HG03139 (cell line): ENCODE data around the gene CDC25A.
A peak's percentile ranks its signal among the peaks of the same experiment; 100 is the strongest.
"Not testable (repeated sequence)": the region's sequence is repeated elsewhere in the genome, so short reads cannot be mapped to it uniquely, and the experiment has no call there.

ENCODE experiments used
- ATAC-seq: cut with Tn5 transposase; IDR thresholded peaks from one replicate; pipeline ENCODE4 v1.9.1; 2021; ENCODE audit not compliant: unreplicated experiment

Gene CDC25A

DNA sequence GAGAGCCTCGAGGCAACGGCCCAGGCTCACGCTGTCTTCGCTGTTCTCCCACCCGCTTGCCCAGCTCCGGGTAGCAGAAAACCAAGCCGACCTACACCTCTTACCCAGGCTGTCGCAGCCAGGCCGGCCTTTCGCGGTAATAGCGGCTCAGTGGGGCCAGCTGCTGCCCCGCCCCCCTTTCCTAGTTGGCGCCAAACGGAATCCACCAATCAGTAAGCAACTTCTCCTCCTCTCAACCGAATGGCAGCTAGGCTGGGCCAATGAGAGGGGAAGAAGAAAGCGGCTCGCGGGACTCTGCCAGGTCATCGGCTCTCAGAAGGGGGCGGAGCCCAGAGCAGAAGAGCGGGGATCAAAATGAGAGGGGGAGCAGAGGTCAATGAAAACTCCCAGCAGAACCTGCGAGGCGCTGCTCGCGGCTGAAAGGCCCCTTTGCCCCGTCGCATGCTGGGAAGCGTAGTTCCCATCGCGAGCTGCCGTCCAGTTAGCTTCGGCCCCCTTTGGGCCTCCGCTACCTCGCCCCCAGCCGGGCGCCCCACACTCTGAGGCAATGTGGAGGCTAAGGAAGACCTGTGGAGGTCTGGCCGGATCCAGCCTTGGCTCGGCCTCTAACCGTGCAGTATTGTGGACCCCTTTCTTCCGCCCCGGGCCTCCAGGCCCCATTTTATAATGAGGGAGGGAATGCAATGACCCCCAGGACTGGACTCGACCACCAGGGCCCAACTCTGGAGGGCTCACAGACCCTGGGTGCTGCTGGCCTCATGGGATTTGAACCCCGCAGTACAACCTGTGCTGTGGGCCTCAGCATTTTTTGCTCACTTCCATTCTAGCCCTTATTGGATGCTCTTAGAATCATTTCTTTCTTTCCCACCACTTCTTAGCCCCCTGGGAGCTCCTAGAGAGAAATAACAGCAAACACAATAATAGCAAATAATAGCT lies at the start of gene CDC25A:
TSS of gene CDC25A (minus strand) at position 152 of the 936 bp plus-strand sequence. CDS start 470 bp downstream, outside the sequence.
- ATAC-seq: peak; percentile 93

DNA sequence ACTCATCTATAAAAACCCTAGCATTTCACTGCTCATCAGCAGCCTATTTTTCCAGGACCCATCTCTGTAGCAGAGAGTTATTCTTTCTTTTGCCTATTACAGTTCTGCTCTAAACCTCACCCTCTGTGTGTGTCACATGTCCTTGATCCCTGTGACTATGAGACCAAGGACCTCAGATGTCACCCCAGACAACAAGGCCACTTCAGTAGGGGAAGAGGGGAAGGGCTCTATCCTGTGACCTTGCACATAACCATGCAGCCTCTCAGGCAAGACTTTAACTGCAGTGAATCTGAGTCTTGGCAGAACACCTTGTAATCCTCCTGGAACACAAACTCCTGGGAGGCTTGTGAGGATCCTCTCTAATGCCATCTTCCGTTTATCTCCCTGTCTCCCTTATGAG lies 48.3 kb upstream of the CDC25A start:
- ATAC-seq: no peak

DNA sequence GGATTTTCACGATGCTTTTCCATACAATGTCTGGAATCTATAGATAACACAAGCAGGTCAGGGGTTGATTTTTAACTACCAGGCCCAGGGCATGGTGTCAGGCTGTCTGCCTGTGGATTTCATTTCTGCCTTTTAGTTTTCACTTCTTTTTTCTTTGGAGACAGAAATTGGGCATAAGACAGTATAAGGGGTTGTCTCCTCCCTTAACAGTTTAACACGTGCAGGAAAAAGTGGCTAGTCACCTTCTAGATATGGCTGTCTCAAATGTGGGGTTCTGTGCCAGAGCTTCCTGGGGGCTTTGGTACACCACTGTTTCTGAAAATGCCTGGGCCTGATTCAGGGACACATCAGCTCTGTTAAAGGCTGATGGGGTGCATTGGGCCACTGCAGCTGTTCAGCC lies 45.3 kb upstream of the CDC25A start:
- no peak for ATAC-seq

DNA sequence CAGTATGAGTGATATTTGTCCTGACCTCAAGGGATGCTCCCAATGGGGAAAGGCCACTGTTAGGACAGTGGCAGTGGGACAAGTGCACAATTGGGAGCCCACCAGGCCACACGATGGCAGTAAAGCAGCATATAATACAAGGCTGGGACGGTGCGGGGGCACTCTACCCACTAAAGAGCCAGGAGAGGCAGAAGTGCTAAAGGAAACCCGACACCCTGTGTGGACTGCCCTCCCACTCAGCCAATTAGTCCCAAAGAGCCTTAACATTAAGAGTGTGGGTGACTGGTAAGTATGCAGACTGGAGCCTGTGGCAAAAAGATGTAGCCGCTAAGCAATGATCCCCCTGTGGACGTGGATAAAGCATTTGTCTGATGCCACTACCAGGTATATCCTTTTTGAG lies 44.5 kb upstream of the CDC25A start:
- ATAC-seq: no peak

DNA sequence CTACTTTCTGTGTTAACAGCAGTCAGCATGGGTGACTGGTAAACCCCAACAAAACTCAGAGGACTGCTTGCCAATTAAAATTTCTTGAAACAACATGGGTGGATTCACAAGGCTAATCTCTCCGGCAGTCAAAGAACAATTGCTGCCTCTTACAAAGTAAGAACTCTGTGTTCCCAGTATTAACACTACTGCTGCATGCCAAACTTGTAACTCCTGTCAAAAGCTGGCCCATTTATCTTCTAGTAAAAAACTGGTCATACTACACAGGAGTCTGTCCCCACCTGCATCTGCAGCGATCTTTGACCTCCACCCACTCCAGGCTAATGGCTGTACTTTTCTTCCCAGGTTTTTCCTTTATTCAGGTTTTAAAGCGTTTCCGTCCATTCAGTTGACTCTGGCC lies 44.0 kb upstream of the CDC25A start:
- ATAC-seq: no peak

DNA sequence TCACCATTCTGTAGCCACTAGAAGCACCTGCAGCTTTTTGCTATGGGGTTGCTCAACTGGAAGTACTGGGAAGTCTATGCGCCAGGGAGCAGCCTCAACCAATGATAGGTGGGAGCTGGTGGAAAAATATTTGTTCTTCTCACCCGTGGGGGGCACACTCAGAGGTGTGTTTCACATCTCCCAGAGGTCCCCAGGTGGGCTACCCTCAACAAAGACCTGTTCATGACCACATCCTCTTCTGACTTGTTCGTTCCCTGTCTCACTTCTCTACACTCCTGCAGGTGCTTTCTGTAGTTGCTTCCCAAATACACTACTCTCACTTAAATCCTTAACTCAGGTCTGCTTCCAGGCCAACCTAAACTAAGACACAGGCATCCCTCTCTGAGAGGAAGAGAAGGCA lies 38.7 kb upstream of the CDC25A start:
- ATAC-seq: no peak

DNA sequence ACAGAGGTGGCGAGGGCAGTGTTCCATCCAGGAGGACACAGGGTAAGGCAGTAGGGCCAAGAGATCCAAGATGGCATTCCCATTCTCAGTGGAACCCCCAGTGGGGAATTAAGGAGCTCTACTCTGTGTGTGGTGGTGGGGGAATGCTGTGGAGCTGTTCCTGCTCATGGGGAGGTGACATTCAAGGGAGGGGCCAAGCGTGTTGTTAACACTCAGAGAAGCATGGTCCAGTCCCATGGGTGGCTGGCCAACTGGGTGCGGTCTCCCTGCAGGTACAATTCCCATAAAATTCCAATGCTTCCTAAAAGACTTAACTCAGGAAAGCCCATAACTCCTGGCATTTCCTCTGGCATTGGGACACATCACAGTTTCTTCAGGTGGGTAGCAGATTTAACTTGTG lies 37.4 kb upstream of the CDC25A start:
- ATAC-seq: no peak

DNA sequence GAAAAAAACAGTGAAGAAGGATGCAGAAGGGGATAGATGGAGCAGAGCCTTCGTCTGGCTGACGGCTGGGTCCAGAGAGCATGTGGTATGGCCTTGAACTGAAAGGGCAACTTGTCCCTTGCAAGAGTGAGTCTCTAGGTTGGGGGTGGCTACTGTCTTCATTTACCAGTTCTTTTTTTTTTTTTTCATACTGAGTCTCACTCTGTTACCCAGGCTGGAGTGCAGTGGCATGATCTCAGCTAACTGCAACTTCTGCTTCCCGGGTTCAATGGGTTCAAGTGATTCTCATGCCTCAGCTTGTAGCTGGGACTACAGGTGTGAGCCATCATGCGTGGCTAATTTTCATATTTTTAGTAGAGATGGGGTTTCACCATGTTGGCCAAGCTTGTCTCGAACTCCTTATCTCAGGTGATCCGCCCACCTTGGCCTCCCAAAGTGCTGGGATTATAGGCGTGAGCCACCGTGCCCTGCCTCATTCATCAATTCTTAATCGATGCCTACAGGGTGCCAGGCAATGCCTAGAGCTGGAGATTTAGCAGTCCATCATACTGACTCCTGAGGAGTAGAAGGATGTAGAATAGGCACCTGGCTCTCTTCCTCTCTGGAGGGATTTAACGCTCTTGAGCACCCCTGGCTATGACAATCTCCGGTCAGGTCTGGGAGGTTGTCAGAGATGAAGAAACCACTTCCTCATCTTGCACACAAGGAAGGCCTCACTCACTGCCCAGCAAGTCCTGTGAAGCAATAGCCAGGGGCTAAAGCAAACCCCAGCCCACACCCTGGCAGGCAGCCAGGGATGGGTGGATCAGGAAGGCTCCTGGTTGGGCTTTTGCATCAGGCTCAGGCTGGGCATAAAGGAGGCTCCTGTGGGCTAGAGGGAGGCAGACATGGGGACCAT lies 34.6 kb upstream of the CDC25A start, which contains the start of gene CAMP:
TSS of gene CAMP (plus strand) at position 880 of the 898 bp plus-strand sequence. CDS start at position 897, 17 bp downstream.
- no peak for ATAC-seq

DNA sequence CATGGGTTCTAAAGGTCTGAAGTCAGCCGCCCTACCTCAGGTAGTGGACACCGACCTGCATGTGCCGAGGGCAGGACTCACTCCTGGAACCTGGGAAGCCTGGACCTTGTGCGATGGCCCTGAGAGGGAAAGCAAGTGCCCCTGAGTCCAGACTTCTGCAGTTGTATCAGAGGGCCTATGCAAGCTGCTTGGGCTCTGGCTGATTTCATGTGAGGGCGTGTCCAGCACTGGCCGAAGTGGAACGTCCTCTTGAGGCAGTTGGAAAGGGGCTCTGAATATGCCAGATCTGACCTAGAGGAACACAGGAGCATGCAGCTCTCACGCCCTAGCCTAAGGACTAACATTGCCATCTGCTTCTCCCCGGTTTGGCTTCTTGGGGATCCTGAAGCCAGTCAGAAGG lies 32.5 kb upstream of the CDC25A start:
- ATAC-seq: no peak

DNA sequence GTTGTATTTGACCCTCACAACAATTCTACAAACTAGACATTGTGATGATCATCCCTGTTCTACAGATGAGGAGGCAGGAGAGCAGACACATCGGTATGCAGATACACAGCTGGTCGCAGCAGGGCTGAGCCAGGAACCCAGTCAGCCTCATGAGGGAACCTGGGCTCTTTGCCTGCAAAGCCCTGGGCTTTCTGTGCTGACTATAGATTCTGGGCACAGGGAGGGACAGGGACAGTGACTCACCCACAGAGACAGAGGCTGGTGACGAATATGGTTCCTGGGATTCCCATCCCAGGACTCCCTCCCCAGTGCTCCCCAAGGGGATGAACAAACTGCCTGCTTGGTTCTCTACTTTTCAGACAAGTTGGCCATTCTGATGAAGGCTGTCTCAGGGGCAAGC lies 31.3 kb upstream of the CDC25A start:
- ATAC-seq: no peak

DNA sequence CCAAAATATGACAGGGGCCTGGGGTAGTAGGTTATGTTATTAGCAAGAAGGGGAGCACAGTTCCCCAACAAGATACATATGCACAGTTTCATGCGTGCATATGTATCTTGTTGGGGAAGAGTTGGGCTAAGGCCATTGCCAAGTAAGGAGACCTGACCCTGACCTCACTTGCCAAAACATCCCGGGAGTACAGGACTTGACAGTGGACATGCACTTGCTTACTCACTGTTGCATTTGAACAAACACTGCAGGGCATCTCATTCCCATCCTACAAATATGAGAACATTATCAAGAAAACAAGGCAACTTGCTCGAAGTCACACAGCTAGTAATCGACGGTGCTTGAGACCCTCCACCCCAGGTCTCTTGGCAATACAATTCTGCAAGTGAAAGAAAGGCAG lies 30.3 kb upstream of the CDC25A start:
- ATAC-seq: no peak

DNA sequence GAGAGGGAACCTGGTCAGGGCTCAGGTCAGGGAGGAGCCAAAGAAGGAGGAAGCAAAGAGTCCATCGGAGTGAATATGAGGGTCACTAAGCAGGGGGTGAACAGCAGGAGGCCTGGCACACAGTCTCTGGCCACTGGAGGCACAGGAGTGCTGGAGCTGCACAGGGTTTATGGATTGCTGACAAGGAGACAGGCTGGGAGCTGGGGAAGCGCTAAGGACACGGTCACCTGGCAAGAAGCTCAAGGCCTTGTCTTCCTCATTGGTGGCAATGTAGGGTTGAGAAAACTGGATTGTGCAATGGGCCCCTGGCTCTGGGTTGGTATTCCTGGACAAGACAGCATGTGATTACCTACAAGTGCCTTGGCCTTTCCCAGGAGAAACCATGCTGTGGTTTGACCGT lies 29.2 kb upstream of the CDC25A start:
- no peak for ATAC-seq

DNA sequence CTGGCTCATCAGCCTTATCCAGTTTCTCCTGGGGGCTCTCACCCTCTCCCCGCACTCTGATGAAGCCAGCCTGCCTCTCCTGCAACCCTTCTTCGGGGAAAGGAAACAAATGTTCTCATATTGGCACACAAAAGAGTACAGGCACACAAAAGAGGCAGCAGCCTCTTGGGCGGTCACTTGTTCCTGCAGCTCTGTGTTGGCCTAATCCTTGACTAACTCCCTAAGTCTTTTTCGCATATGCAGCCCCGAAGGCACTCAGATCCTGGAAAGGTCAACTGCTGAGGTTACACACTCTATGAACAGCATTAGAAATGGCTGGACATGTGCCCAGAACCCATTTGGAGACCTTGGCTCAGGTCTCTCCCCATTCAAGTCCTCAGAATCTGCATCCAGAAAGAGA lies 27.7 kb upstream of the CDC25A start:
- ATAC-seq: no peak

DNA sequence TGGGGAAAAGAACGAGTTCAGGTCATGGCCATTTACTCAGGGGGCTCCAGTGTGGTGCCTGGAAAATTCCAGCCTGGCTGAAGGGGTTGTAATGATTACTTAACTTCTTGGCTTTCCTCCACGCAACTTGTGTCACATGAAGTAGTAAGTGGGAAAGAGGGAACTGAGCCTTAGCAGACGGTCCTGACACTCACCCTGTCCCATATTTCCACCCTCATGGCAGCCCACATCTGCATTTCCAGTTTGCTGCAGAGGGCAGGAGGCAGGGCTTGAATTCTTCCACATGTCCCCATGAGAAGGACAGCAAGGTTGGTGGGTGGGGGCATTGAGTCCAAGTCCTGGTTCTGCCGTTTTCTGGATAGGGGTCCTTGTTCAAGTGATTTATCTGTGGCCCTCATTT lies 27.2 kb upstream of the CDC25A start:
- ATAC-seq: no peak

DNA sequence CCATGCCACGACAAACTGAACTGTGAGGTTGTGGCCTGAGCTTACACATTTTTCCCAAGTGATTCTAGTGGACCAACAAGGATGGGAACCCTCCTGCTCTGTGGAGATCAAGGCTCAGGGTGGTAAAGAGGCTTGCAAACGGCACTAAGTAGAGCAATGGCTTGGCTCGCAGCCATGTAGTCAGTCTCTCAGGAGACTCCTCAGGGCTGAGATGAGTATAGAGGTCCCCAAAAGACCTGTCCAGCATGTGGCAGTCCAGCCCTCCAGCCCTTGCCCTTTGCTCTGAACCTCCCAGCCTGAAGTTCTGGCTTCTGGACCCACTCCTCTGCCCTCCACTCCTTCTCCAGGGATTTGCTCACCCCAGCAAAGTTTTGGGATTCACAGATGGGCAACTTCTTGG lies 26.8 kb upstream of the CDC25A start:
- no peak for ATAC-seq

DNA sequence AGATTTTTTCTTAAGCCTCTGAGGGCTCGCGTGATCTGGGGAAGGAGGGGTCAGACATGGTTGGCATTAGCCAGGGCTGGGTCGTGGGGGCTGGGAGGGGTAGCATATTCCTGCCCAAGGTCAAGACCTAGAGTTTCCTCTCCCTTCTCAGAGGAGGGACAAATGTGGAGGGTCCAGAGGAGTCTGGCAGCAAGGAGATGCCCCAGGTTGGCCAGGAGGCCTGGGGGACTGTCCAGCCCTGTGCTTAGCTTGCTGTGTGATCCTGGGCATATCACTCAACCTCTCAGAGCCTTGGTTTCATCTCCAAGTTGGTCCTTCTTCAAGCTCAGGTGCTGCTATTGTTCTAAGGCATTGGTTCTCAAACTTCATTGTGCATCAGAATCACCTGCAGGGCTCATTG lies 26.0 kb upstream of the CDC25A start:
- no peak for ATAC-seq

DNA sequence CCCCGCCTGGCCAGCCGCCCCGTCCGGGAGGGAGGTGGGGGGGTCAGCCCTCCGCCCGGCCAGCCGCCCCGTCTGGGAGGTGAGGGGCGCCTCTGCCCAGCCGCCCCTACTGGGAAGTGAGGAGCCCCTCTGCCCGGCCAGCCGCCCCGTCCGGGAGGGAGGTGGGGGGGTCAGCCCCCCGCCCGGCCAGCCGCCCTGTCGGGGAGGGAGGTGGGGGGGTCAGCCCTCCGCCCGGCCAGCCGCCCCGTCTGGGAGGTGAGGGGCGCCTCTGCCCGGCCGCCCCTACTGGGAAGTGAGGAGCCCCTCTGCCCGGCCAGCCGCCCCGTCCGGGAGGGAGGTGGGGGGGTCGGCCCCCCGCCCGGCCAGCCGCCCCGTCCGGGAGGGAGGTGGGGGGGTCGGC lies 23.6 kb upstream of the CDC25A start:
- ATAC-seq: not testable (repeated sequence)

DNA sequence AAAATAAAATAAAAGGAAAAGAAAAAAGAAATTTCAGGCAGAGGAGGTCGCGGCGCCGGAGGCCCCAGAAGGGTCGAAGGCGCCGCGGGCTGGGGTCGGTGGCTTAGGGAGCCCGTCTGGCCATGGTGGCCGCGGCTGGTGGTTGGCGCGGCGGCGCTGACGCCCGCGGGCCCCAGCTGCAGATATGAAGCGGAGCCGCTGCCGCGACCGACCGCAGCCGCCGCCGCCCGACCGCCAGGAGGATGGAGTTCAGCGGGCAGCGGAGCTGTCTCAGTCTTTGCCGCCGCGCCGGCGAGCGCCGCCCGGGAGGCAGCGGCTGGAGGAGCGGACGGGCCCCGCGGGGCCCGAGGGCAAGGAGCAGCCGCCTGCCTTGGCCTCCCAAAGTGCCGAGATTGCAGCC lies 22.3 kb upstream of the CDC25A start:
- ATAC-seq: not testable (repeated sequence)

DNA sequence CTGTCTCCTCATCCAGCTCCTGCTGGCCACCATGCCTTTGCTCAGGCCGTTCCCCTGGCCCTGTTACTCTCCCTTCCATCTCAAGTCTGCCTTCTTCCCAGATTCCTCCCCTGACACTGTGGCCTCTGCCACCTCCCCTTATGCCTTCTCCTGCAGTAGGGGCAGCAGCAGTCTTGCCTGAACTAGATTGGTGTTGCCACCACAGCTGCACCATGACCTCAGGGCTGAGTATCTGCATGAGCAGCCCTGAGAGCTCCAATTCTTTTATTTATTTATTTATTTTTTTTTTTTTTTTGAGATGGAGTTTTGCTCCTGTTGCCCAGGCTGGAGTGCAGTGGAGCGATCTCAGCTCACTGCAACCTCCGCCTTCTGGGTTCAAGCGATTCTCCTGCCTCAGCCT lies 21.2 kb upstream of the CDC25A start:
- no peak for ATAC-seq

DNA sequence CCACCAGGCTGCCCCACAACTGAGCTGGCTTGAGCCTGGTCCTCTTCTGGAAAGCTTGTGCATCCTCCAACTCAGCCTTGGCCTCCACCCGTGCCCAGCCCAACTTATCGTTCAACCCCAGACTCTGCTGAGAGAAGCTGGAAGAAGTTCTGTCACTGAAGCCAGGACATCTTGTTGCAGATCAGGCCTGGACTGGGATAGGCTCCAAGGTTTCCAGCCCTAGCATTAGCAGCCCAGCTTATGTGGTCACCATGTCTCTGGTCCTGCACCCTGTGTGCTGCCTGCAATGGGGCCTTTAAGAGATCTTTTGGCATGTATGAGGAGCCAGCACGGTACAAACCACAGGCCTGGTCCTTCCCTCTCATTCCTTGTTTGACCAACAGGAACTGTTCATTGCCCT lies 19.9 kb upstream of the CDC25A start:
- no peak for ATAC-seq

DNA sequence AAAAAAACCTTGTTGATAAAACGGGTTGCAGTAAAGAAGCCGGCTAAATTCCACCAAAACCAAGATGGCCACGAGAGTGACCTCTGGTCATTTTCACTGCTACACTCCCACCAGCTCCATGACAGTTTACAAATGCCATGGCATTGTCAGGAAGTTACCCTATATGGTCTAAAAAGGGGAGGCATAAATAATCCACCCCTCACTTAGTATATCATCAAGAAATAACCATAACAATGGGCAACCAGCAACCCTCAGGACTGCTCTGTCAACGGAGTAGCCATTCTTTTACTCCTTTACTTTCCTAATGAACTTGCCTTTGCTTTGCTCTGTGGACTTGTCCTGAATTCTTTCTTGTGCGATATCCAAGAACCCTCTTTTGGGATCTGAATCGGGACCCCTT lies 14.4 kb upstream of the CDC25A start:
- ATAC-seq: no peak

DNA sequence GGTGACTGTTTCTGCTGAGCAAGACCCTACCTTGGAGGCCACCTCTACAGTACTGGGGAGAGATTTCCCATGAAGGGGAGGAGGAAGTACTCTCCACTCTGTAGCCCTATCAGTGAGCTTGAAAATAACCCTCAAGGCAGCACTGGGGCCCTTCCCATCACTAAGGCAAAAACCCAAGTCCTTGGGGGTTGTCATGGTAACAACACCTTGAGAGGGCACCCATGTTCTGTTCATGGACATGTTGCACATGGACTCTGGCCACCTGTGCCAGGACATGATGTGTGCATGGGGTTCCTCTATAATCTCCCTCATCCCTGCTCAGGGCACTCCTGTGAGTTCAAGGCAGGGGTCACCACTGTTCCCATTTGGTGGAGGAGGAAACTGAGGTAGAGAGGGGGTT lies 10.9 kb upstream of the CDC25A start:
- ATAC-seq: no peak
